ENCODE data around the gene ST14.

- TF ChIP-seq CTCF (conservative IDR thresholded peaks at IDR 0.05; ENCODE audit: low read depth, low read length) = no peak
- no peak for TF ChIP-seq EZH2 (IDR thresholded peaks at IDR 0.05; ENCODE audit: borderline replicate concordance, low read depth, low read length, poor library complexity, severe bottlenecking)
Observed at GRCh38 chr11:130216591-130217132, 57.1 kb downstream of the ST14 start.
